Measurements from ENCODE around the gene SAMD5.

The SAMD5 gene

GRCh38 chr6:147508042-147508865, at the start of gene SAMD5:
SAMD5 (plus strand) TSS chr6:147508690; CDS start chr6:147508929, 239 bp downstream.
- DNase-seq, result peak; percentile 20 to 64 (median 46)

GRCh38 chr6:147459780-147460179, 48.7 kb upstream of the SAMD5 start:
- no peak for DNase-seq

- no peak for DNase-seq
Measured at GRCh38 chr6:147463651-147464050, 44.8 kb upstream of the SAMD5 start.

GRCh38 chr6:147467428-147467827, 41.1 kb upstream of the SAMD5 start:
- no peak for DNase-seq

- DNase-seq, result no peak
Measured at GRCh38 chr6:147467886-147468285, 40.6 kb upstream of the SAMD5 start.

- no peak for DNase-seq
Measured at GRCh38 chr6:147468634-147469033, 39.9 kb upstream of the SAMD5 start.

- no peak for DNase-seq
Measured at GRCh38 chr6:147479857-147480256, 28.6 kb upstream of the SAMD5 start.

- DNase-seq, result peak in 1 of 3 donors; percentile 17
Measured at GRCh38 chr6:147486683-147487082, 21.8 kb upstream of the SAMD5 start.

- no peak for DNase-seq
Measured at GRCh38 chr6:147497472-147497871, 11.0 kb upstream of the SAMD5 start.

- DNase-seq, result no peak
Measured at GRCh38 chr6:147503587-147503986, 4.9 kb upstream of the SAMD5 start.

- DNase-seq, result no peak
Measured at GRCh38 chr6:147504848-147505247, 3.6 kb upstream of the SAMD5 start.

GRCh38 chr6:147506704-147507114, 1.8 kb upstream of the SAMD5 start:
- DNase-seq, result peak; percentile 39 to 79 (median 48)

- DNase-seq, result no peak
Measured at GRCh38 chr6:147507162-147508041, 1.1 kb upstream of the SAMD5 start.

- DNase-seq, result peak in 1 of 3 donors; percentile 21
Measured at GRCh38 chr6:147508866-147509608, 547 bp downstream of the SAMD5 start.

- DNase-seq, result no peak
Measured at GRCh38 chr6:147509891-147510290, 1.4 kb downstream of the SAMD5 start.

GRCh38 chr6:147510929-147511590, 2.6 kb downstream of the SAMD5 start:
- no peak for DNase-seq

GRCh38 chr6:147514831-147515230, 6.3 kb downstream of the SAMD5 start:
- no peak for DNase-seq

- DNase-seq, result no peak
Measured at GRCh38 chr6:147515327-147515726, 6.8 kb downstream of the SAMD5 start.

- DNase-seq, result no peak
Measured at GRCh38 chr6:147522597-147522996, 14.1 kb downstream of the SAMD5 start.

- no peak for DNase-seq
Measured at GRCh38 chr6:147525519-147526209, 17.2 kb downstream of the SAMD5 start.

GRCh38 chr6:147527197-147527596, 18.7 kb downstream of the SAMD5 start:
- DNase-seq, result no peak

All from suppressor macrophage treated with lipopolysaccharide for 1 hour (primary cell).